ENCODE results near the gene CCDC197. TPM values are rescaled to one million over a fixed set of nuclear protein-coding genes. Genes with fewer than 3 reads are reported as not detected.

CCDC197 gene
- total RNA-seq, 2 experiments from 2014 or later: not detected

DNA sequence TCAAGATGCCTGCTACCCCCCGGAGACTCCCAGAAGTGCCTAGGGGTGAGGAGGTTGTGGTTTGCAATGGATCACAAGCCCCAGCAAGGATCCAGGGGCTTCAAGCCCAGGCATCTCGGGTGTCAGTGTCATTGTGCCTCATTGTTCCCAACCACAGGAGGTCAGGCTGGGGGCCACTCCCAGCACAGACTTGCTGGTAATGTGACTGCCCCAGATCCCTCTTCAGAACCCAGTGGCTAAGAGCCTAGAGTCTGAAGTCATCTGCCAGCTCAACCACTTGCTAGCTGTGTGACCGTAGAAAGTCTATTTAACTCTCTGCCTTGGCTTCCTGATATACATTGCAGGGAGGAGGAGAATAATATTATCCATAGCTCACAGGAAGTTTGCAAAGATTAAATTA lies 13.0 kb upstream of the CCDC197 start:
- ATAC-seq: no peak
- peaks cover 5% of the 10 kb centered on the region for H3K36me3 Mint-ChIP-seq (ENCODE audit: low read depth)
- no peak overlapping the region for H3K4me3 Mint-ChIP-seq
- ChIA-PET POLR2A (interaction anchor here (0.7 to 2.0 kb wide), 4 partner anchors 8 to 15 kb away, joined by 3 to 6 read pairs (median 4); no protein-coding TSS in a partner anchor), CTCF (interaction anchor here (1.1 to 5.2 kb wide), 4 partner anchors 11 to 47 kb away, joined by 3 to 44 read pairs (median 6); no protein-coding TSS in a partner anchor)
- TF ChIP-seq, protein P1, sequence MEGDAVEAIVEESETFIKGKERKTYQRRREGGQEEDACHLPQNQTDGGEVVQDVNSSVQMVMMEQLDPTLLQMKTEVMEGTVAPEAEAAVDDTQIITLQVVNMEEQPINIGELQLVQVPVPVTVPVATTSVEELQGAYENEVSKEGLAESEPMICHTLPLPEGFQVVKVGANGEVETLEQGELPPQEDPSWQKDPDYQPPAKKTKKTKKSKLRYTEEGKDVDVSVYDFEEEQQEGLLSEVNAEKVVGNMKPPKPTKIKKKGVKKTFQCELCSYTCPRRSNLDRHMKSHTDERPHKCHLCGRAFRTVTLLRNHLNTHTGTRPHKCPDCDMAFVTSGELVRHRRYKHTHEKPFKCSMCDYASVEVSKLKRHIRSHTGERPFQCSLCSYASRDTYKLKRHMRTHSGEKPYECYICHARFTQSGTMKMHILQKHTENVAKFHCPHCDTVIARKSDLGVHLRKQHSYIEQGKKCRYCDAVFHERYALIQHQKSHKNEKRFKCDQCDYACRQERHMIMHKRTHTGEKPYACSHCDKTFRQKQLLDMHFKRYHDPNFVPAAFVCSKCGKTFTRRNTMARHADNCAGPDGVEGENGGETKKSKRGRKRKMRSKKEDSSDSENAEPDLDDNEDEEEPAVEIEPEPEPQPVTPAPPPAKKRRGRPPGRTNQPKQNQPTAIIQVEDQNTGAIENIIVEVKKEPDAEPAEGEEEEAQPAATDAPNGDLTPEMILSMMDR (IDR thresholded peaks at IDR 0.05): no peak
- H3K27ac Mint-ChIP-seq: no peak overlapping the region
- peaks cover 4% of the 10 kb centered on the region for H3K9me3 Mint-ChIP-seq
- H3K4me1 Mint-ChIP-seq (ENCODE audit: low read depth): peaks cover 22% of the 10 kb centered on the region
- intact Hi-C loops (cut with micrococcal nuclease): no loop called here
- no peak for DNase-seq
- H3K27me3 Mint-ChIP-seq: peaks cover 2% of the 10 kb centered on the region

GRCh38 chr14:93984987-93985410 lies 12.1 kb upstream of the CCDC197 start:
- no peaks in the 10 kb centered on the region for H3K9me3 Mint-ChIP-seq
- intact Hi-C loops (cut with micrococcal nuclease): no loop called here
- TF ChIP-seq, protein P1 (IDR thresholded peaks at IDR 0.05): no peak
- no peak for DNase-seq
- ChIA-PET POLR2A (interaction anchor here (1.5 to 2.0 kb wide), 2 partner anchors 11 to 14 kb away, joined by 3 to 6 read pairs; no protein-coding TSS in a partner anchor), CTCF (interaction anchor here (1.2 to 5.2 kb wide), 4 partner anchors 10 to 48 kb away, joined by 3 to 44 read pairs (median 6); no protein-coding TSS in a partner anchor)
- peaks cover 15% of the 10 kb centered on the region for H3K4me1 Mint-ChIP-seq (ENCODE audit: low read depth)
- no peak for ATAC-seq
- H3K27ac Mint-ChIP-seq: no peak overlapping the region
- peaks cover 2% of the 10 kb centered on the region for H3K27me3 Mint-ChIP-seq
- no peaks in the 10 kb centered on the region for H3K36me3 Mint-ChIP-seq (ENCODE audit: low read depth)
- no peak overlapping the region for H3K4me3 Mint-ChIP-seq

- Mint-ChIP-seq H3K4me1 (ENCODE audit: low read depth) (peaks cover 8% of the 10 kb centered on the region), H3K9me3 (no peaks in the 10 kb centered on the region), H3K36me3 (ENCODE audit: low read depth) (no peaks in the 10 kb centered on the region), H3K4me3 (no peak overlapping the region), H3K27ac (no peak overlapping the region), H3K27me3 (peaks cover 2% of the 10 kb centered on the region)
- TF ChIP-seq, protein P1 (IDR thresholded peaks at IDR 0.05): no peak
- no peak for ATAC-seq
- POLR2A ChIA-PET: interaction anchor here (0.5 kb wide), 1 partner anchor 779 kb away, joined by 3 read pairs; no protein-coding TSS in a partner anchor
- CTCF ChIA-PET: interaction anchor here (1.2 to 1.6 kb wide), 4 partner anchors 9 to 48 kb away, joined by 3 to 7 read pairs (median 6); no protein-coding TSS in a partner anchor
- intact Hi-C loops (cut with micrococcal nuclease): no loop called here
- no peak for DNase-seq
Observed at GRCh38 chr14:93986955-93987354, 10.1 kb upstream of the CCDC197 start.

- POLR2A ChIA-PET: interaction anchor here (0.5 kb wide), 1 partner anchor 780 kb away, joined by 3 read pairs; no protein-coding TSS in a partner anchor
- CTCF ChIA-PET: interaction anchor here (1.2 to 1.6 kb wide), 3 partner anchors 9 to 48 kb away, joined by 3 to 7 read pairs (median 7); no protein-coding TSS in a partner anchor
- TF ChIP-seq, protein P1 (IDR thresholded peaks at IDR 0.05): no peak
Observed at GRCh38 chr14:93987376-93987775, 9.7 kb upstream of the CCDC197 start.

DNA sequence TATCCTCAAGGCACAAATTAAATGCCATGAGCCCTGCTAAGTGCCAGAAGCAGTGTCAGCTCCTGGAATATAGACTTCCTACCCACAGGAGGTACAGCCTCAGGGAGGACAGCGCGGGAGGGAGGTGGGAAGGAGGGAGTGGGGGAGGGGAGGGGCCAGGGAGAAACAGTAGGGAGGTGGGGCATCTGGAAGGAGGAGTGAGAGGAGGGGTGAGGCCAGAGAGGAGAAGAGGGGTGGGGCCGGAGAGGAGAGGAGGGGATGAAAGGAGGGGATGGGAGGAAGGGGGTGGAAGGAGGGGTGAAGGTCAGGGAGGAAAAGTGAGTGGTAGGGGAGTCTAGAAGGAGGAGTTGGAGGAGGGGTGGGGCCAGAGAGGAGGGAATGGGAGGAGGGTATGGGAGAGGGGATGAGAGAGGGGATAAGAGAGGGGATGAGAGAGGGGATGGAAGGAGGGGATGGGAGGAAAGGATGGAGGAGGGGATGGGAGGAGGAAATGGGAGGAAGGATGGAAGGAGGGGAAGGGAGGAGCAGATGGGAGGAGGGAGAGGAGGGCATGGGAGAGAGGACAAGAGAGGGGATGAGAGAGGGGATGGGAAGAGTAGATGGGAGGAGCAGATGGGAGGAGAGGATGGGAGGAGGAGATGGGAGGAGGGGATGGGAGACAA lies 9.2 kb upstream of the CCDC197 start:
- Mint-ChIP-seq H3K9me3 (no peaks in the 10 kb centered on the region), H3K4me3 (no peak overlapping the region), H3K27me3 (peaks cover 2% of the 10 kb centered on the region), H3K27ac (no peak overlapping the region), H3K4me1 (ENCODE audit: low read depth) (peaks cover 9% of the 10 kb centered on the region), H3K36me3 (ENCODE audit: low read depth) (no peaks in the 10 kb centered on the region)
- intact Hi-C loops (cut with micrococcal nuclease): no loop called here
- ATAC-seq (no peak), DNase-seq (no peak)
- TF ChIP-seq, protein P1 (IDR thresholded peaks at IDR 0.05): no peak
- POLR2A ChIA-PET: no interaction called here
- CTCF ChIA-PET: interaction anchor here (1.6 kb wide), 1 partner anchor 13 kb away, joined by 7 read pairs; no protein-coding TSS in a partner anchor

More at GRCh38 chr14:93987376-93987775, 9.7 kb upstream of the CCDC197 start:
- H3K4me1 Mint-ChIP-seq (ENCODE audit: low read depth): peaks cover 9% of the 10 kb centered on the region
- intact Hi-C loops (cut with micrococcal nuclease): no loop called here
- no peak overlapping the region for H3K27ac Mint-ChIP-seq
- no peak for DNase-seq
- peaks cover 2% of the 10 kb centered on the region for H3K27me3 Mint-ChIP-seq
- no peaks in the 10 kb centered on the region for H3K9me3 Mint-ChIP-seq
- H3K4me3 Mint-ChIP-seq: no peak overlapping the region
- no peak for ATAC-seq
- no peaks in the 10 kb centered on the region for H3K36me3 Mint-ChIP-seq (ENCODE audit: low read depth)
